Measurements from ENCODE around the gene PBX3.

The PBX3 gene

GRCh38 chr9:125881042-125881441 lies 133.9 kb downstream of the PBX3 start:
- DNase-seq: no peak

GRCh38 chr9:125883565-125884217 lies 136.5 kb downstream of the PBX3 start:
- no peak for DNase-seq

- no peak for DNase-seq
Observed at GRCh38 chr9:125884218-125884595, 137.0 kb downstream of the PBX3 start.

GRCh38 chr9:125885405-125886034 lies 138.3 kb downstream of the PBX3 start:
- no peak for DNase-seq

GRCh38 chr9:125886365-125886764 lies 139.2 kb downstream of the PBX3 start:
- DNase-seq: no peak

- DNase-seq: no peak
Observed at GRCh38 chr9:125887172-125887571, 140.0 kb downstream of the PBX3 start.

- no peak for DNase-seq
Observed at GRCh38 chr9:125888211-125888610, 141.0 kb downstream of the PBX3 start.

GRCh38 chr9:125889112-125889475 lies 141.9 kb downstream of the PBX3 start:
- DNase-seq: no peak

- DNase-seq: no peak
Observed at GRCh38 chr9:125889476-125890419, 142.6 kb downstream of the PBX3 start.

- no peak for DNase-seq
Observed at GRCh38 chr9:125890826-125891225, 143.7 kb downstream of the PBX3 start.

- DNase-seq: no peak
Observed at GRCh38 chr9:125893277-125893676, 146.1 kb downstream of the PBX3 start.

- no peak for DNase-seq
Observed at GRCh38 chr9:125894566-125894965, 147.4 kb downstream of the PBX3 start.

GRCh38 chr9:125896404-125896803 lies 149.2 kb downstream of the PBX3 start:
- no peak for DNase-seq

GRCh38 chr9:125896964-125897363 lies 149.8 kb downstream of the PBX3 start:
- DNase-seq: no peak

- DNase-seq: no peak
Observed at GRCh38 chr9:125897481-125897880, 150.3 kb downstream of the PBX3 start.

- DNase-seq: no peak
Observed at GRCh38 chr9:125902214-125902613, 155.0 kb downstream of the PBX3 start.

GRCh38 chr9:125902831-125903512 lies 155.8 kb downstream of the PBX3 start:
- DNase-seq: no peak

- peak; percentile 29 to 30 for DNase-seq
Observed at GRCh38 chr9:125904155-125904851, 157.1 kb downstream of the PBX3 start.

GRCh38 chr9:125906144-125906543 lies 159.0 kb downstream of the PBX3 start:
- DNase-seq: no peak

GRCh38 chr9:125906893-125907292 lies 159.7 kb downstream of the PBX3 start:
- no peak for DNase-seq

GRCh38 chr9:125908136-125908535 lies 161.0 kb downstream of the PBX3 start:
- no peak for DNase-seq

- DNase-seq: no peak
Observed at GRCh38 chr9:125908966-125909365, 161.8 kb downstream of the PBX3 start.

- DNase-seq: no peak
Observed at GRCh38 chr9:125909459-125909858, 162.3 kb downstream of the PBX3 start.
